ENCODE data around the gene OSBPL6.

Gene OSBPL6

GRCh38 chr2:178295906-178296305, 101.6 kb downstream of the OSBPL6 start:
- Histone ChIP-seq H3K4me2 (ENCODE audit: insufficient read depth, low read length) (no peak overlapping the region), H2AFZ (ENCODE audit: low read depth, low read length) (no peak overlapping the region), H3K4me3 (ENCODE audit: low read depth in 1 of 2, low read length in 2 of 2) (no peak overlapping the region), H3K27ac (ENCODE audit: low read length) (no peak overlapping the region), H3K9ac (ENCODE audit: low read depth, low read length) (no peak overlapping the region), H3K4me1 (ENCODE audit: insufficient read depth, low read length) (no peaks in the 10 kb centered on the region), H3K79me2 (ENCODE audit: insufficient read depth, low read length) (no peaks in the 10 kb centered on the region), H3K27me3 (ENCODE audit: insufficient read depth, low read length, poor library complexity) (peaks cover 8% of the 10 kb centered on the region), H3K9me3 (ENCODE audit: insufficient read depth, low read length, severe bottlenecking) (no peaks in the 10 kb centered on the region), H3K36me3 (ENCODE audit: insufficient read depth, low read length) (no peaks in the 10 kb centered on the region), H4K20me1 (ENCODE audit: insufficient read depth, low read length) (no peaks in the 10 kb centered on the region)
- no peak for DNase-seq
- ATAC-seq (ENCODE audit: insufficient read depth, low read depth): no peak
- TF ChIP-seq EZH2 (IDR thresholded peaks at IDR 0.05; ENCODE audit: borderline replicate concordance, low read depth, low read length, severe bottlenecking): no peak
- no peak for TF ChIP-seq CTCF (IDR thresholded peaks at IDR 0.05; ENCODE audit: borderline replicate concordance, extremely low read depth, low read length, poor library complexity, severe bottlenecking)

GRCh38 chr2:178296394-178297090, 102.2 kb downstream of the OSBPL6 start:
- ATAC-seq (ENCODE audit: insufficient read depth, low read depth): peak; percentile 35; the same call in 1 of the 3 replicates

GRCh38 chr2:178297091-178297411, 102.7 kb downstream of the OSBPL6 start:
- Histone ChIP-seq H3K27me3 (ENCODE audit: insufficient read depth, low read length, poor library complexity) (peaks cover 8% of the 10 kb centered on the region), H3K4me2 (ENCODE audit: insufficient read depth, low read length) (no peak overlapping the region), H3K9ac (ENCODE audit: low read depth, low read length) (no peak overlapping the region), H3K79me2 (ENCODE audit: insufficient read depth, low read length) (no peaks in the 10 kb centered on the region), H3K36me3 (ENCODE audit: insufficient read depth, low read length) (no peaks in the 10 kb centered on the region), H3K9me3 (ENCODE audit: insufficient read depth, low read length, severe bottlenecking) (no peaks in the 10 kb centered on the region), H4K20me1 (ENCODE audit: insufficient read depth, low read length) (no peaks in the 10 kb centered on the region), H2AFZ (ENCODE audit: low read depth, low read length) (no peak overlapping the region), H3K4me1 (ENCODE audit: insufficient read depth, low read length) (no peaks in the 10 kb centered on the region), H3K27ac (ENCODE audit: low read length) (no peak overlapping the region), H3K4me3 (ENCODE audit: low read depth in 1 of 2, low read length in 2 of 2) (no peak overlapping the region)
- DNase-seq (no peak), ATAC-seq (ENCODE audit: insufficient read depth, low read depth) (no peak)
- no peak for TF ChIP-seq EZH2 (IDR thresholded peaks at IDR 0.05; ENCODE audit: borderline replicate concordance, low read depth, low read length, severe bottlenecking)

More at GRCh38 chr2:178296394-178297090, 102.2 kb downstream of the OSBPL6 start:
- Histone ChIP-seq H3K9me3 (ENCODE audit: insufficient read depth, low read length, severe bottlenecking) (no peaks in the 10 kb centered on the region), H3K4me3 (ENCODE audit: low read depth in 1 of 2, low read length in 2 of 2) (no peak overlapping the region), H3K4me1 (ENCODE audit: insufficient read depth, low read length) (no peaks in the 10 kb centered on the region), H3K27me3 (ENCODE audit: insufficient read depth, low read length, poor library complexity) (peaks cover 8% of the 10 kb centered on the region), H3K79me2 (ENCODE audit: insufficient read depth, low read length) (no peaks in the 10 kb centered on the region), H3K27ac (ENCODE audit: low read length) (no peak overlapping the region), H4K20me1 (ENCODE audit: insufficient read depth, low read length) (no peaks in the 10 kb centered on the region), H2AFZ (ENCODE audit: low read depth, low read length) (no peak overlapping the region), H3K9ac (ENCODE audit: low read depth, low read length) (no peak overlapping the region), H3K4me2 (ENCODE audit: insufficient read depth, low read length) (no peak overlapping the region), H3K36me3 (ENCODE audit: insufficient read depth, low read length) (no peaks in the 10 kb centered on the region)
- no peak for DNase-seq
- TF ChIP-seq EZH2 (IDR thresholded peaks at IDR 0.05; ENCODE audit: borderline replicate concordance, low read depth, low read length, severe bottlenecking) (no peak), CTCF (IDR thresholded peaks at IDR 0.05; ENCODE audit: borderline replicate concordance, extremely low read depth, low read length, poor library complexity, severe bottlenecking) (no peak)

- Histone ChIP-seq H3K27me3 (ENCODE audit: insufficient read depth, low read length, poor library complexity) (peaks cover 8% of the 10 kb centered on the region), H3K27ac (ENCODE audit: low read length) (no peak overlapping the region), H3K9ac (ENCODE audit: low read depth, low read length) (no peak overlapping the region), H3K4me2 (ENCODE audit: insufficient read depth, low read length) (no peak overlapping the region), H3K4me3 (ENCODE audit: low read depth in 1 of 2, low read length in 2 of 2) (no peak overlapping the region), H2AFZ (ENCODE audit: low read depth, low read length) (no peak overlapping the region), H4K20me1 (ENCODE audit: insufficient read depth, low read length) (no peaks in the 10 kb centered on the region), H3K4me1 (ENCODE audit: insufficient read depth, low read length) (no peaks in the 10 kb centered on the region), H3K79me2 (ENCODE audit: insufficient read depth, low read length) (no peaks in the 10 kb centered on the region), H3K9me3 (ENCODE audit: insufficient read depth, low read length, severe bottlenecking) (no peaks in the 10 kb centered on the region), H3K36me3 (ENCODE audit: insufficient read depth, low read length) (no peaks in the 10 kb centered on the region)
- ATAC-seq (ENCODE audit: insufficient read depth, low read depth): no peak
- TF ChIP-seq EZH2 (IDR thresholded peaks at IDR 0.05; ENCODE audit: borderline replicate concordance, low read depth, low read length, severe bottlenecking): no peak
- no peak for TF ChIP-seq CTCF (IDR thresholded peaks at IDR 0.05; ENCODE audit: borderline replicate concordance, extremely low read depth, low read length, poor library complexity, severe bottlenecking)
- DNase-seq: no peak
Measured at GRCh38 chr2:178298785-178299212, 104.5 kb downstream of the OSBPL6 start.
